GM21515 (cell line): ENCODE data around the gene LLGL1.
"Not testable (repeated sequence)": the region's sequence is repeated elsewhere in the genome, so short reads cannot be mapped to it uniquely, and the experiment has no call there.

ENCODE experiments used
- ATAC-seq: cut with Tn5 transposase; IDR thresholded peaks from one replicate; pipeline ENCODE4 v1.9.1; 2021; ENCODE audit not compliant: unreplicated experiment

LLGL1 gene

GRCh38 chr17:18194394-18194793 is 31.0 kb upstream of the LLGL1 start:
- ATAC-seq = no peak

- ATAC-seq = no peak
These were observed 30.6 kb upstream of the LLGL1 start for GRCh38 chr17:18194804-18195203.

- no peak for ATAC-seq
These were observed 30.2 kb upstream of the LLGL1 start for GRCh38 chr17:18195246-18195645.

GRCh38 chr17:18197535-18198194 is 27.8 kb upstream of the LLGL1 start:
- ATAC-seq = no peak

GRCh38 chr17:18198530-18198929 is 26.9 kb upstream of the LLGL1 start:
- no peak for ATAC-seq

GRCh38 chr17:18201108-18201507 is 24.3 kb upstream of the LLGL1 start:
- ATAC-seq = no peak

GRCh38 chr17:18203308-18203707 is 22.1 kb upstream of the LLGL1 start:
- no peak for ATAC-seq

- ATAC-seq = no peak
These were observed 19.6 kb upstream of the LLGL1 start for GRCh38 chr17:18205861-18206260.

GRCh38 chr17:18206962-18207361 is 18.5 kb upstream of the LLGL1 start:
- no peak for ATAC-seq

GRCh38 chr17:18208092-18208491 is 17.3 kb upstream of the LLGL1 start:
- no peak for ATAC-seq

- ATAC-seq = no peak
These were observed 11.7 kb upstream of the LLGL1 start for GRCh38 chr17:18213666-18214270.

GRCh38 chr17:18216906-18217305 is 8.5 kb upstream of the LLGL1 start:
- ATAC-seq = not testable (repeated sequence)

- ATAC-seq = no peak
These were observed 7.9 kb upstream of the LLGL1 start for GRCh38 chr17:18217412-18218015.

GRCh38 chr17:18218756-18219415 is 6.5 kb upstream of the LLGL1 start:
- no peak for ATAC-seq

GRCh38 chr17:18224053-18224386 is 1.4 kb upstream of the LLGL1 start:
- no peak for ATAC-seq

- no peak for ATAC-seq
These were observed 881 bp upstream of the LLGL1 start for GRCh38 chr17:18224387-18225120.

GRCh38 chr17:18225642-18226283 is 328 bp downstream of the LLGL1 start:
- peak; percentile 9 for ATAC-seq

GRCh38 chr17:18226284-18226945 is 980 bp downstream of the LLGL1 start:
- no peak for ATAC-seq

- ATAC-seq = no peak
These were observed 2.2 kb downstream of the LLGL1 start for GRCh38 chr17:18227635-18228034.

GRCh38 chr17:18228176-18228682 is 2.8 kb downstream of the LLGL1 start:
- no peak for ATAC-seq
